Natural killer cell treated with Interleukin-12 subunit alpha and Interleukin-12 subunit beta and Interleukin-15 and Interleukin-18, amount 100 ng/mL, for 72 hours (primary cell): ENCODE data around the gene CABP4. TPM values are rescaled to one million over a fixed set of nuclear protein-coding genes. Genes with fewer than 3 reads are reported as not detected.

Experiments used
- ATAC-seq, 2 donors: fragments of 150-1000 bp; cut with Tn5 transposase in 1 of 2; sonication (Bioruptor Pico), chemical (Tn5 transposase) in 1 of 2; 2 replicates each; pipeline ENCODE4 v1.10.0; 2021
- DNase-seq: peaks from one replicate; pipeline ENCODE4 v3.0.0; 2022; ENCODE audit warnings: low spot score
- H3K27ac Mint-ChIP-seq, 2 donors: 1 replicate in 1 of 2; 2 replicates in 1 of 2; pipeline ENCODE4 v1.8.0; 2022; ENCODE audit warnings: mixed read lengths in 2 of 2, mild to moderate bottlenecking in 1 of 2, moderate library complexity in 1 of 2
- H3K27me3 Mint-ChIP-seq, 2 donors: 1 replicate in 1 of 2; 2 replicates in 1 of 2; pipeline ENCODE4 v1.8.0; 2022; ENCODE audit warnings: mixed read lengths in 2 of 2
- H3K36me3 Mint-ChIP-seq: one replicate; pipeline ENCODE4 v1.8.0; 2022; ENCODE audit warnings: mixed read lengths
- H3K4me1 Mint-ChIP-seq, 2 donors: 1 replicate in 1 of 2; 2 replicates in 1 of 2; pipeline ENCODE4 v1.8.0; 2022; ENCODE audit warnings: low read depth in 2 of 2, mixed read lengths in 2 of 2, mild to moderate bottlenecking in 1 of 2
- H3K4me3 Mint-ChIP-seq: one replicate; pipeline ENCODE4 v1.8.0; 2022; ENCODE audit warnings: mixed read lengths
- H3K9me3 Mint-ChIP-seq: 2 replicates; pipeline ENCODE4 v1.8.0; 2022; ENCODE audit warnings: mixed read lengths
- total RNA-seq, 2 donors: library from RNA; stranded (reverse); gene quantifications; one replicate each; pipeline ENCODE4 v1.2.3, GENCODE V29; 2022

Gene CABP4
- total RNA-seq, 2 donors from 2014 or later = 1.4 to 2.2 TPM

DNA sequence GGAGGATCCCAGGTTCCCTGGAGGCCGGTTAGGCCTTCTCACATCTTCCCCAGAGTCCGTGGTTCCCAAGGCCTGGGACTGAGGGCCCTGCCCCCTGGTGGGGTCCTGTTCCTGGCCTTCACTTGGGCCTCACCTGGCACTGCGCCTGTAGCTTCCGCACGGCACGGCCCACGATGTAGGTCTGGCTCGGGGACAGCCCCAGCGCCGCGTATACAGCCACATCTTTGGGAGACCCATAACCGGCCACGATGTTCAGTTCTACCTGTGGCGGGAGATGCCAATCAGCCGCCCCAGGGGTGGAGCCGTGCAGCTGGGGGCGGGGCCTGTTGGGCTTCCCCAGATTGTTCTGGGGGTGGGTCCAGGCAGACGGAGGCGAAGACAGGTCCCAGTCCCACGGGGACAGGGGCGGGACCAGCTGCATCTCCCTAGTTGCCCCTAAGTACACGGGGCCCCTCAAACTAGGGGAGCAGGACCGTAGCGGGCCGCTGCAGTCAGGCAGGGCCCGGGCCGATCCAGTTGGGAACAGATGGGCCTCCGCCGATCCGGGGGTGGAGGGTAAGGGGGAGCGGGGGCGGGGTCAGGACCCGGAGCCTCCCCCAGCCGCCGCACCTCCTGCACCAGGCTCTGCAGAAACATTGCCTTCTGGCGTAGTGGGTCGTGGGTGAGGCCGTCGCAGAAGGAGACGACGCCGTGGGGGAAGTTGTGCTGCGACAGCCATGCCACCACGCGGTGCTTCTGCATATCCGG is 37.8 kb downstream of the CABP4 start:
- DNase-seq (no peak), ATAC-seq (no peak)
- Mint-ChIP-seq H3K9me3 (no peaks in the 10 kb centered on the region), H3K27ac (no peak overlapping the region), H3K4me3 (no peak overlapping the region), H3K4me1 (peaks cover 13 to 14% of the 10 kb centered on the region in 2 donors), H3K27me3 (no peaks in the 10 kb centered on the region), H3K36me3 (no peaks in the 10 kb centered on the region)

DNA sequence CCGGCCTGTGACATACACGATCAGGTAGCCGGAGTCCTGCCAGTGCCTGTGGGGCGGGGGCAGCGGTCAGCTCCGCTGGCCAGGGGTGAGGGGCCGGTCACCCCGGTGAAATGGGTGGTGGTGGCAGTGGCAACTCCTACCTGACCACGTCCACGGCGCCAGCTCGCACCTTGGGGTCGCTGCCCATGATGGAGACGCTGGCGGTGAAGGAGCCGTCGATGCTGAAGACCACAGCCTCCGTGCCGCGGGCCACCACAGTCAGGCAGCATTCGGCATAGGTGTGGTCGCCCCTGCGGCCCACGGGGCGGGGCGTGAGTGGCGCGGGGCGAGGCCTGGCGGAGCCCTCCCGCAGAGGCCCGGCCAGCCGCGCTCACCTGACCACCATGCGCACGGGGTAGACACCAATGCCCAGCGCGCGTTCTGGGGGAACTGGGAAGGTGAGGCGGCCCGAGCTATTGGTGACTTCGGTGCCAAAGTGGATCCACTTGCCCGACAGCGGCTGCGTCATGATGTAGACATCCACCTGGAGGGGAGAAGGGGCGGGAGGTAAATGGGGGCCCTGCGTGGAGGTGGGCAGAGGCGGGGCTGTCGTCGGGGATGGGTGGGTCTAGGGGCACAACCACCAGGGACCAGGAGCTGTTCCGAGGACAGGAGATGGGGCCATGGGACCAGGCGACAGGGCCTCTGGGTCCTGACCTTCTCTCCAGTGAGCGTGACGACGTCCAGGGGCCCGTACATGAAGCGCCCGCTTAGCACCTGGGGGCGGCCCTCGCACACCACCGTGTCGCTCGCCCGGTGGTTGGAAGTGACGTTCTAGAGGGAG is 38.6 kb downstream of the CABP4 start:
- no peak for ATAC-seq
- H3K4me3 Mint-ChIP-seq = no peak overlapping the region
- peaks cover 7 to 9% of the 10 kb centered on the region in 2 donors for H3K4me1 Mint-ChIP-seq
- no peaks in the 10 kb centered on the region for H3K36me3 Mint-ChIP-seq
- H3K27ac Mint-ChIP-seq = no peak overlapping the region
- DNase-seq = no peak
- no peaks in the 10 kb centered on the region for H3K27me3 Mint-ChIP-seq
- H3K9me3 Mint-ChIP-seq = no peaks in the 10 kb centered on the region

DNA sequence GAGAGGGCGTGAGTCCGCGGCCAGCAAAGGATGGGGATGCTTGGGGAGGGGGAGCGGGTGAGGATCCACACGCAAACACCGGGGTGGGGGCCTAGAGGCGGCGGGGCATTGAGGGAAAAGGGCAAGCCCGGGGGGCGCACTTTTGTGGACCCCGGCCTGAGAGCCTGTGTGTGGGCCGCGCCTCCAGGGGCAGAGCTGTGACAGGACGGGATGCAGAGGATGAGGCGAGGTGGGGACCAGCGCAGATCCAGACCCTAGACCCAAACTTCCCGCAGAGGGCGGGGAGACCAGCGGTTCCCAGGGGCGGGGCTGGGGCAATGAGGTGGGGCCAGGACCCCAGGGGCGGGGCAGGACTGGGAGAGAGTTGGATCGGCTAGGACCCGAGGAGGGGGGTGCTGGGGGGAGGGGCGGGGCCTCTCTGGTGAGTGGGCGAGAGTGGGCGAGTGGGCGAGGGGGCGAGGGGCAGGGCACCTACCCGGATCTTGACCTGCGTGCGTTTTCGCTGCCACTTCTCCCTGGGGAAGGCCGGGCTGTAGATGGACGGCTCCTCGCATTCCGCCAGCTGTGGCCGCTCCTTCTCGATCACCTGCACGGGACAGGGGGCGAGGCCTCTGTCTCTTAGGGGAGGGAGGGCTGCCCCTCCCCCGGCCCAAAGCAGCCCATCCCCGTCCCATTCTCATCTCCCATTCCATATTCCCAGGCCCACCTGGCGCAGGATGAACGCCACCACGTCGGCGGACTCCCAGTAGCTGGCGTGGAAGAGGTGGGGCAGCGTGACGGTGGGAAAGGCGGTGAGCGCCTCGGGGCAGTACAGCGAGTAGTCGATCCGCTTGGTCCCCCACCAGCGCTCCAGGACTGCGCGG is 39.4 kb downstream of the CABP4 start:
- Mint-ChIP-seq H3K9me3 (no peaks in the 10 kb centered on the region), H3K27ac (no peak overlapping the region), H3K27me3 (no peaks in the 10 kb centered on the region), H3K4me1 (peaks cover 4 to 8% of the 10 kb centered on the region in 2 donors), H3K4me3 (no peak overlapping the region), H3K36me3 (no peaks in the 10 kb centered on the region)
- no peak for DNase-seq
- no peak for ATAC-seq

DNA sequence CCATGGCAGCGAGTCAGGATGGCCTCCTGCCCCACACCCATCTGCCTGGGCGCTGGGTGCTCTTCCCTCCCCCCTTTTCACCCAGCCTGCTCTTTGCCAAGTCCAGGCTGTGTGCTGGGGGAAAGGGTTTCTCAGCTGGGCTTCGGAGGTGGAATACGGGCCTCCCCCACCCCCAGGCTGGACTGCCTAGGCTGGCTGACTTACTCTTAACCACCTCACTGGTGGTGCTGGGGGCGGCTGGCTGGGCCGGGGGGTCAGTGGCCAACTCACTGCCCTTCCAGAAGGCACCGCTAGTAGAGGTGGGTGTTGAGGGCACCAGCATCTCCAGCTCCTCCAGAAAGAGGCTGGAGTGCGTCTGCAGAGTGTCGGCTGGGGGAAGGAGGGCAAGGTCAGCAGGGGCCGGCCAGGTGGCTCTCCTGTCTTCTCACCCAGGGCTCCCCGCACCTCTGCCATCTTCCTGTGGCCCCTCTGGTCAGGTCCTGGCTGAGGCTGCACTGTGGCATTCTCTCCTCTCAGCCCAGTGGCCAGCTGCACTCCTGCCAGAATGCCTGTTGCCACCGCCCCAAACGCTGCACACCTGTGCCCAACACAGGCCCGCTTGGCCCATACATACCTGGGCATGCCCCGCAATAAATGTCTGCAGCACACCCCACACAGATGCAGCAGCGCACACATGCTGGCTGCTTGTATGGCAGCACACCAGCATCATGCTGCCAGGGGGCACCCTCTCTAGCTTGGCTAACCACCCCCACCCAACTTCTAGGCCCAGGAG is 40.3 kb downstream of the CABP4 start:
- Mint-ChIP-seq H3K27ac (peak overlapping the region in 1 of 2 donors; percentile 33), H3K4me3 (no peak overlapping the region), H3K36me3 (no peaks in the 10 kb centered on the region), H3K27me3 (no peaks in the 10 kb centered on the region), H3K9me3 (no peaks in the 10 kb centered on the region), H3K4me1 (peaks cover under 1 to 6% of the 10 kb centered on the region in 2 donors)
- ATAC-seq (no peak), DNase-seq (peak; percentile 44)

DNA sequence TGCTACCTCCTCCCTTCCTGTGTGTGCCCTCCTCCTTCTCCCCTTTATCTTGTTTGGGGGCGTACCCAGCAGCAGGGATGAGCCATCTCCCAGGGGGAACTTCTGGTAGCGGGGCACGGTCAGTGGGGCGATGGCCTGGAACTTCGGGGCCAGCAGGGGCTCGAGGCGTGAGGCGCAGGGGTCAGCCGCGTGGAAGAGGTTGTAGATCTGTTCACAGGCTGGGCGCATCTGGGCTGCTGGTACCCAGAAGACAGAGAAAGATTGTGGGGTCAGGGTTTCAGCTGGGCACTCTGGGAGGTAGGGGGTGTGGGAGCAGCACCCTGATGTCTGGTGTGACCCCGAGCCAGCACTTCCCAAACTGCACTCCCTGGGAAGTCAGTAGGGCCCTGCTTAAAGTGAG is 41.0 kb downstream of the CABP4 start:
- H3K27ac Mint-ChIP-seq = peak overlapping the region in 1 of 2 donors; percentile 33

DNA sequence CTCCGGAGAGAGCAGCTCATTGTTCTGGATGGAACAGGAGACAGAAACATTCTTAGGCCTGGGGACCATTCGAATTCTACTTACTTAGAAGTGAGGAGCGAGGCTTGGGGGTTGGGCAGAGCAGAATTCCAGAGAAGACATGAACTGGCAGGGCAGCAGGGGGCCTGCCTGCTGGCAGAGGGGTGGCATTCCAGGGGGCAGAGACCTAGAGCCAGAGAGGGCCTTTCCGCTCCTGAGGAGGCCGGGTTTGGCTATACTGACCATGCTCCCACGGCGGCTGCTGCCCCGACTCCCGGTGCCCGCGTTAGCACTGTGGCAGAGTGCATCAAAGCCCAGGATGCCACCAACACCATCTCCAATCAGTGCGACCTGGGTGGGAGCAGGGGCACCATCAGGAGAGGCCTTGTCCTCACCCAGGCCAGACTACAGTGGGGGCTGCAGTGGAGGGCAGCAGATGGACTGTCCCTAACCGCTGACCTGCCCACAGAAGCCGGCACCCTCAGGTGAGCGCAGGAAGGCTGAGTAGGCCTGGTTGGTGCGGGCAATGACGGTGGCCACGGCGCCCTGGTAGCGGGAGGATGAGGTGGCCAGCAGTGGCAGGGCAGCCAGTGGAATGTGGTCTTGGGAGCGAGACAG is 42.6 kb downstream of the CABP4 start:
- Mint-ChIP-seq H3K27me3 (no peaks in the 10 kb centered on the region), H3K27ac (no peak overlapping the region), H3K4me3 (no peak overlapping the region), H3K9me3 (no peaks in the 10 kb centered on the region), H3K4me1 (peaks cover 12 to 13% of the 10 kb centered on the region in 2 donors), H3K36me3 (peaks cover 8% of the 10 kb centered on the region)
- peak; percentile 51 for DNase-seq
- ATAC-seq = no peak

More for the DNA sequence above, 41.0 kb downstream of the CABP4 start:
- no peak overlapping the region for H3K4me3 Mint-ChIP-seq
- H3K4me1 Mint-ChIP-seq = peaks cover 7 to 10% of the 10 kb centered on the region in 2 donors
- H3K36me3 Mint-ChIP-seq = peaks cover 6% of the 10 kb centered on the region
- DNase-seq (no peak), ATAC-seq (no peak)
- H3K27me3 Mint-ChIP-seq = no peaks in the 10 kb centered on the region
- no peaks in the 10 kb centered on the region for H3K9me3 Mint-ChIP-seq

DNA sequence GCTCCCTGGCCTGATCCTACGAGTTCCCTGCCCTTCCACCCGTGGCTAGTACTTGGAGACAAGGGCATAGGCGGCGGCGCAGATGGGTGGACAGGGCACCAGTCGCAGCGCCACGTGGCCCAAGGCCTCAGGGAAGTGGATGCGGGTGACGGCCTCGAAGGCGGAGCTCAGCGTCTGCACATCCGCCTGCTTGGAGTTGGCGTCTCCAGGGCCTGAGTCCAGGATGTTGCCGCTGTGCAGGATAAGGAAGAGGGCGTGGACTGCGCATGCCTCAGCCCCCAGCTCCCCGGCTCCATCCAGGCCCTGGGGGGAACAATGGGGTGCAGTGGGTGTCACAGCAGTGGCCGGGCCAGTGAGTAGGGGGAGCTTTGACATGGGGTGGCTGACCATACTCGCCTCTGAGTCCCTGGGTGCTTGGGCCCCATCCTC is 43.4 kb downstream of the CABP4 start:
- Mint-ChIP-seq H3K27ac (no peak overlapping the region), H3K4me1 (peaks cover 17 to 18% of the 10 kb centered on the region in 2 donors), H3K27me3 (no peaks in the 10 kb centered on the region), H3K36me3 (peaks cover 8% of the 10 kb centered on the region), H3K4me3 (no peak overlapping the region), H3K9me3 (no peaks in the 10 kb centered on the region)
- ATAC-seq (no peak), DNase-seq (no peak)

DNA sequence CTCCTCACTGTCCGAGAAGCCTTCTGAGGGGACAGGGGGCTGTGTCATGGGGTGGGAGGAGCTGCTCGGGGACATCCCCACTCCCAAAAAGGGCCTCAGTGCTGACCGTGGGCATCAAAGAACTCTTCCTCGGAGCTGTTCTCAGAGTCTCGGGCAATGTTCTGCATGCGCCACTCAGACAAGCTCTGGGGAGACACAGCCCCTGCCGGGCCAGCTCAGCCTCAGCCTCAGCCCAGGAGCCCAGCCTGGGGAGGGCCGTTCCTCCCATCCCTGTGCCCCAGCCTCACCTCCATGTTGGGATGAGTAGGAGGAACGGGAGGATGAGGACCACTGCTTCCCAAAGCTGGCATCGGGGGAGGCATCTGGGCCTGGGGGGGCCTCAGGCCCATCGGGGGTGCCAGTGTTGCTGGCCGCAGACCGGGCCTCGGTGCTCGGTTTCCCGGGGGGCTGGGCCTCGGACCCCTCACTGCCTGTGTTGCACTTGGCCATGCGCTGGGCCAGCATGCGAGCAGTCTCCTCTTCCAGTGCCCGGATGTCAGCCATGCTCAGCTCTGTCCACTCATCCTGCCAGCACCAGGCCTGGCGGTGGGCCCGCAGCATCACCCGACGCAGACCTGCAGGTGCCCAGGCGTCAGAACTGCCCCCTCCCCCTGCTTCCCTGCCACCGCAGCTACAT is 44.8 kb downstream of the CABP4 start:
- DNase-seq (no peak), ATAC-seq (no peak)
- peaks cover 17 to 20% of the 10 kb centered on the region in 2 donors for H3K4me1 Mint-ChIP-seq
- H3K36me3 Mint-ChIP-seq = peaks cover 8% of the 10 kb centered on the region
- H3K27me3 Mint-ChIP-seq = no peaks in the 10 kb centered on the region
- H3K27ac Mint-ChIP-seq = no peak overlapping the region
- no peaks in the 10 kb centered on the region for H3K9me3 Mint-ChIP-seq
- no peak overlapping the region for H3K4me3 Mint-ChIP-seq

DNA sequence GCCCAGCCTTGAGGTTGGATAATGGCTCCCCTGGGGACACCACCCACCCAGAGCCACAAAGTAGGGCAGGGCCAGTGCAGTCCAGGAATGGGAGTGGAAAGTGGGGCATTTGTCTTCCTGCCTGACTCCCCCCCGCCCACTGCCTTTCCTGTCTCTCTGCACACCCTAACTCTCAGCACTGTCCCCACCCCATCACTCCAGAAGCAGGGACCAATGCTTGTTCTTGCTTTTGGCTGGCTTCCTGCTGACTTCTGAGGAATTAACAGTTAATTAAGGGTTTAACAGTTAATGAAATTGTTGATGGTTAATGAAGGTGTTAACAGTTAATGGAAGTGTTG is 45.3 kb downstream of the CABP4 start:
- DNase-seq (no peak), ATAC-seq (no peak)
- Mint-ChIP-seq H3K4me3 (no peak overlapping the region), H3K27me3 (no peaks in the 10 kb centered on the region), H3K4me1 (peaks cover 18 to 21% of the 10 kb centered on the region in 2 donors), H3K36me3 (peaks cover 8% of the 10 kb centered on the region), H3K9me3 (no peaks in the 10 kb centered on the region), H3K27ac (peak overlapping the region in 1 of 2 donors; percentile 77)

DNA sequence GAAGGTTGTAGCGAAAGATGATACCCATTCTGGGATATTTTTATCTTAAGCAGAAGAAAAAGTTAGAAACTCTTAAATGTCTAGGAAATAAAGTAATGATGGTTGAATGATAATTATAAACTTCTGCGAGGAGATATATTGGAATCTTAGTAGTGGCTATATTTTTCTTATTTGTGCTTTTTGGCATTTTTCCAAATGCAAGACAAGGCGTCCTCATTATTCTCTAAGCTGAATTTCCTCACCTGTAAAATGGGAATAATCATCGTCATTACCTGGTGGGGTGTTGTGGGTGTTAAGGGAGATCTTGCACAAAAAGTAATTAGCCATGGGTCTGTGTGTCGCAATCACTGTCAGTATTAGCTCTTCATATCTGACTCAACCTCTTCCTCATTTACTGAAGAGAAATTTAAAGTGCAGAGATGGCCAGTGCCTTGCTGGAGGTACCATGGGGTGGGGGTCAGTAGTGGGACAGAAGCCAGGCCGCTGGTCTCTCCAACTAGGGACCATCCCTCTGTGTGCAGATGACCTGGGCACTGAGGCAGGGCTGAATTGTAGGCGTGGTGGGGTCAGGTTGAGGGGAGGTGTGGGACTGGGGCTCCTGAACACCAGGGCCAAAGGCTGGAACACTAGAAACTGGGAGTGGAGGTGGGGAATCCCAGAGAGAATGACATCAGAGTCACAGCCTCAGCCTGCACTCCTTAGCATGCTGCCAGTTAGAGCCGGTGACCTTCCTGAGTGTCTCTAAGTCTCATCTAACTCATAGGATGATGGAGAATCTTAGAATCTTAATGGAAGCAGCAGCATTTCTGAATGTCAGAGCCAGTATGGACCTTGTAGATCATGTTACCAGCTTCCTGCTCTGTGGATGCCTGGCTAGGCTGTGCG is 45.9 kb downstream of the CABP4 start:
- H3K9me3 Mint-ChIP-seq = no peaks in the 10 kb centered on the region
- H3K27ac Mint-ChIP-seq = peak overlapping the region; percentile 33 to 77
- peaks cover 8% of the 10 kb centered on the region for H3K36me3 Mint-ChIP-seq
- no peak for ATAC-seq
- H3K4me1 Mint-ChIP-seq = peaks cover 22 to 23% of the 10 kb centered on the region in 2 donors
- no peaks in the 10 kb centered on the region for H3K27me3 Mint-ChIP-seq
- DNase-seq = no peak
- peak overlapping the region; percentile 34 for H3K4me3 Mint-ChIP-seq

DNA sequence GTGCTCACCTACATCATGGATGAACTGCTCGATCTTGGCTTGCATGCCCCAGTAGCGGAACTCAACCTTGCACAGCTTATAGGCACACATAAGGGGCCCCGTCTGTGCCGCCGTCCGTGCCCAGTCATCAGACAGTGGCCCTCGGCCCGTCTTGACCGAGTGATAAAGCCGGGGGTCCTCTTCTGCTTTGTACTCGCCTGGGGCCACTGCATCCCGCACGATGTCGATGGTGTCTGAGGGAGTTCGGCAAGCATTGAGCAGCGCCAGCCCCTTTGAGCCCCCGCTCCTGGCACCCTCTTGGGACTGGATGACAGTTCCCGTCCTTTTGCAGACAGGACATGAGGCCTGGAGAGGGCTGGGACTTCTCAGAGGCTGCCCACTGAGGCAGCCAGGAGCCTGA is 46.7 kb downstream of the CABP4 start:
- Mint-ChIP-seq H3K4me3 (no peak overlapping the region), H3K36me3 (peaks cover 8% of the 10 kb centered on the region), H3K4me1 (peaks cover 28 to 30% of the 10 kb centered on the region in 2 donors), H3K9me3 (no peaks in the 10 kb centered on the region), H3K27ac (no peak overlapping the region), H3K27me3 (no peaks in the 10 kb centered on the region)
- ATAC-seq (no peak), DNase-seq (no peak)
